Measurements from ENCODE around the gene RNU1-3.
"Not testable (repeated sequence)": the region's sequence is repeated elsewhere in the genome, so short reads cannot be mapped to it uniquely, and the experiment has no call there.

The RNU1-3 gene

DNA sequence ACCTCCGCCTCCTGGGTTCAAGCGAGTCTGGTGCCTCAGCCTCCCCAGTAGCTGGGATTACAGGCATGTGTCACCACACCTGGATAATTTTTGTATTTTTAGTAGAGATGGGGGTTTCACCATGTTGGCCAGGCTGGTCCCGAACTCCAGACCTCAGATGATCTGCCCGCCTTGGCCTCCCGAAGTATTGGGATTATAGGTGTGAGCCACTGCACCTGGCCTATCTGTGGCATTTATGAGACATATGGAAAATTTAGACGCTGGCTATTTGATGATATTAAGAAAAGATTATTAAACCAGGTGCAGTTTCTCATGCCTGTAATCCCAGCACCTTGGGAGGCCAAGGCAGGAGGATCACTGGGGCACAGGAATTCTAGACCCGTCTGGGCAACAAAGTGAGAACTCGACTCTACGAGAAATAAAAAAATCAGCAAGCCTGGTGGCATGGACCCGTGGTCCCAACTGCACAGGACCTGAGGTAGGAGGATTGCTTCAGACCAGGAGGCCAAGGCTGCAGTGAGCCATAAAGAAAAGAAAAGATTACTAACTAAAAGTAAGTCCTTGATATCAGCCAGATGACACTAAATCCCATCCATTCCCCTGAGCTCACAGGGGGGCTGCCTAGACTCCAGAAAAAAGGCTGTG, 30.1 kb downstream of the RNU1-3 start:
- DNase-seq, result not testable (repeated sequence)

- not testable (repeated sequence) for DNase-seq
These were observed 30.8 kb downstream of the RNU1-3 start for GRCh38 chr1:16635959-16636358.

GRCh38 chr1:16633540-16634282, 33.0 kb downstream of the RNU1-3 start:
- DNase-seq, result not testable (repeated sequence)

DNA sequence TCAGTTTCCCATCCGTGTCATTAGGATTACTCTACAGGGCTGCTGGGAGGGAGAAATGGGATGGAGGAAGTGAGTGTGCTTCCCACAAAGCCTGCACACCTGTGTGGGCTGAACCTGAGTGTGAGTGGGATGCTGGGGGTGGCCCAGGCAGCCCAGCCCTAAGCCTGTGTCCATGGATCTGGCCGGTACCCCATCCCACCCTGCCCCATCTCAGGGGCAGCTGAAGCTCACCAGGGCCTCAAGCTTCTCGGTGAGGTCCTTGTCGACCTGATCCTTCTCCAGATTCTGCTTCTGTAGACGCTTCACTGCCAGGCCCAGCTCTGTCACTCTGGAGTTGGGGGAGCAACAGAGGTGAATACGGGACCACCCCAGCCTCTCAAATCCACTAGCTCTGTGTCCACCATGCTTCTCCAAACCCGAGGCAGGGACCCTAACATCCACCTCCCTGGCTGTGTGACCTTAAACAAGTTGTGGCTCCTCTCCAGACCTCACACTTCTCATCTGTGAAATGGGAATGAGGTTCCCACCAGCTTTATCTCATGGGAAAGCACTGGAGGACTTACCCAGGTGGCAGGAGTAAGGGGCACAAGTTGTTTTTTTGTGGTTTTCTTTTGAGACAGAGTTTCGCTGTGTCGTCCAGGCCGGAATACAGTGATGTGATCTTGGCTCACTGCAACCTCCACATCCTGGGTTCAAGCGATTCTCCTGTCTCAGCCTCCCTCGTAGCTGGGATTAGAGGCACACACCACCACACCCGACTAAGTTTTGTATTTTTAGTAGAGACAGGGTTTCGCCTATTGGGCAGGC, 34.5 kb downstream of the RNU1-3 start:
- DNase-seq, result not testable (repeated sequence)

DNA sequence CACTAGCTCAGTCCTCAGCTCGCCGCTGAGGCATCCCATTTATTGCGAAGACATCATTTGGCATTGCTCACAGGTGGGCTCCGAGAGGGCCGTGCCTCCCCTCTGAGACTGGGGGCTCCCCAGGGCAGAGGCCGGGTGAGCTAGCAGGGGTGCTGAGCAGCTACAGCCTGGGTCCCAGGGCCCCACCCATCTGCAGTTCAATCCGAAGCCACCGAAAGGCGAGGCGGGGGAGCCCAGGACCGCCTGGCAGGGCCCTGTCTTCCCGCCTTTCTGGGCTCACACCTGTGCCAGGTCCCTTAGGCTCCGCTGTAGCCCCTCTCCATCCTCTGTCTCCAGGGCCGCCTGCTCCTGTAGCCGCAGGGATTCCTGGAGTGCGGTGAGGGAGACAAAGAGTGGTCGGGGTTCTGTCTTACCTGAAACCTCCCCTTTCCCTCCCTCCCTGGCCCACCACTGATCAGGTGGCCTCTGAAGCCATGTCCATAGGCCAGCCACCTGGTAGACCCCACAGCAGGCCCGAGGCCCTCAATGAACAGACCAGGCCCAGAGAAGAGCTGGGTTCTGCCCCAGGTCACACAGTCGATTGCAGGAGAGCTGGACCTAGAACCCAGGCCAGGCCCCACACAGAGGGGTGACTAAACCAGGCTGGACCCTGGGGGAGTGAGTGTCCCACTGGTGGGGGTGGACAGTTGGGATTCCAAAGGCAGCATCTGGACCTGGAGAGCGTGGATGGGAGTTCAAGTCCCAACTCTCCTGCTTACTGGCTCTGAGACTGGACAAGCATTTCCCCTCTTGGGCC, 35.3 kb downstream of the RNU1-3 start:
- DNase-seq, result no peak

DNA sequence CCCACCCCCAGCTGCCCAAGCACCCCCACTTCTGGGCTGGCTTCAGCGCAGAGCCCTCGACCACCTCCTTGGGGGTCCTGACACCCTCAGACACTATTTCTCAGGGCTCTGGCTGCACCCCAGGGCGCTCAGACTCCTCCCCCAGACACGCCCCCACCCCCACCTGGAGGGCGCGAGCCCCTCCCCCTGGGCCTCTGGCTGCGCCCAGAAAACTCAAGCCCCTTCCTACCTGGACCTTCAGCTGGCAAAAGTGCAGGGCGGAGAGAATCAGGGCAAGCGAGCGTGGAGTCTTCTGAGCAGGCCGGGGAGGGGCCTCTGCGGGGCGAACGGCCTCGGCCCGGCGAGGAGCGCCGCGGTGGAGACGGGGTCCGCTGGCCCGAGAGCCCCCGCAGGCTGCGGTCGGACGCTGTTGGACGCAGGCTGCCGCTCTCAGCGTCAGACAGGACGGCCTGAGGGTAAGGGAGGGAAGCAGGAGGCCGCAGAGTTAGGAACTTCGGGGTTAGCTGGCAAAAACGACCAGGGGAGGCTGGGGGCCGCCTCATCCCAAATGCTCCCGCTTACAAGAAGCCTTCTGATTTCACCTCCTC, 36.0 kb downstream of the RNU1-3 start:
- no peak for DNase-seq

DNA sequence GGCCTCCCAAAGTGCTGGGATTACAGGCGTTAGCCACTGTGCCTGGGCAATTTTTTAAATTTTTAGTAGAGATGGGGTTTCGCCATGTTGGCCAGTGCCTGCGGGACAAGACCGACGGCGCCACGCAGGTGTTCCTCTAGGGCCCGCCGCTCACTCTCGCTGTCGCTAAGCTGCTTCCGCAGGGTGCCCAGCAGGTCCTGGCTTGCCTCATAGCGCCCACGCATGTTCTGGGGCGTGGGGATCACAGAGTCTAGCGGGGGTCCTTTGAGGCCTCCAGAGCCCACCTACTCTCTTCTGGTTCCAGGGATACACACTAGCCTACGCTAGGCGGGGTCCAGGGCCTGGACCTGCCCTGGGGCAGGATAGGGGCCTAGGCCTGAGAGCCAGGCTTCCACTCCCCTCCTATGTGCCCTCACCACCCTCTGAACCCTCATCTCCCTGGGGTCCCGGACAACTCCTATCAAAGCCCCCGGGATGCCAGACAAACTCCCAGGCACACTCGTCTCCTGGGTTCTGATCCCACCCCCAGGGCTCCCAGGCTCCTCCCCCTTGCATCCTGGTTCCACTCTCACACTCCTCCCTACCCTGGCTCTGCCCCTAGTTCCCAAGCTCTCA, 36.7 kb downstream of the RNU1-3 start:
- not testable (repeated sequence) for DNase-seq

GRCh38 chr1:16628361-16629111, 38.2 kb downstream of the RNU1-3 start:
- no peak for DNase-seq

DNA sequence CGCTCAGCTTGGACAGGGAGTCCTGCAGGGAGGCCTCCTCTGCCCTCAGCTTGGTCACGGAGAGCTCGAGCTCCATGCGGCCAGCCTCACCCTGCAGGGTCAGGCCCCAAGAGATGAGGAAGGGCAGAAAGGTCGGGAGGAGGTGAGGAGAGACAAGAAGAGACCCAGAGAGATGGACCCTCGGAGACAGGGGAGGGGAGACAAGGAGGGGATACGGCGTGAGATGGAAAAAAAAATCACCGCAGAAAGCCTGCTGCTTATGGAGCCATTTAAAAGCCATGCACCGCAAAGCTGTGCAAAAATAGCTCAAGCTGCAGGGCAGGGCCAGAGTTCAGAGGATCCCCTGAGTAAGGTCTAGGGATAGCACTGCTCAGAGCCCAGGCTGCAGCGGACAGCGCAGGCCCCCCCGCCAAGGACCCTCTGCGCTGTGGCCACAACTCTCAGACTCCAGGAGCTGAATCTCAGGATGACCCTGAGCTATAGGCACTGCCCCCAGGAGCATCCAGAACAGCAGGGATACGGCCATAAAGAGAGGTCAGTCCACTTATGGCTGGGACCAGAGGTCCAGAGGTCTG, 40.3 kb downstream of the RNU1-3 start:
- DNase-seq, result not testable (repeated sequence)

DNA sequence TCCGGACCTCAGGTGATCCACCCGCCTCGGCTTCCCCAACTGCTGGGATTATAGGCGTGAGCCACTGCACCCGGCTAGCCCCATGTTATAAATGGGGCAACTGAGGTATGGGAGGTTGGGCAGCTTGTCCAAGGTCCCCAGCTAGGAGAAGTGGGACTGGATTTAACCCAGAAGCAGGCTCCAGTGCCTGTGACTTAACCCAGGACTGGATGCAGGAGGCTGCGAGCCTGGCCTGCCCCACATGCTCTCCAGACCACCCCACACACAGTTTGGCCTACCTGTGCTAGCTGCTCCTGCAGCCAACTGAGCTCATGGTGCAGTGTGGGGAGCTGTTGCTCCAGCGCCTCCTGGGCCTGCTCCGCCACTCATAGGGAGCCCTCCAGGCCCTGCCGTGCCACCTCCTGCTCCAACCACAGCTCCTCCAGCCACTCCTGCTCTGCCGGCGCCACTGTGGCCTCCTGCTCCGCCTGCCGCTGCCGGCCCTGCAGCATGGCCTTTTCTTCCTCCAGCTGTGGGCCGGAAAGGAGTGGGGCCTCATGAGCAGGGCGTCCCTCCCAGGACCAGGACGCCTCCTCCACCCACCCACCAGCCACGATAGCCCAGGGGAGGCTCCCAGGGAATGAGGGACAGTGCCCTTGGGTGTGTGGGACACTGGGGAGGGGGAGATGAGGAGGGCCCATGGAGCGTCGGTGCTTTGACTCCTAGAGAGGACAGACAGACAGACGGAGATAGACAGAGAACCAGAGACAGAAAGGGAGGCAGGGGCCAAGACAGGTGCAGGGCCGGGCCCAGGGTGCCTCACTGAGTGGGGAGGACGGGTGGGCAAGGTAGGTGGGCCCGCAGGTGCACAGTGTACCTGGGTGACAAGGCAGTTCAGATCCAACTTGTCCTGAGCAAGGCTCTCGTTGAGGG, 41.0 kb downstream of the RNU1-3 start:
- no peak for DNase-seq

DNA sequence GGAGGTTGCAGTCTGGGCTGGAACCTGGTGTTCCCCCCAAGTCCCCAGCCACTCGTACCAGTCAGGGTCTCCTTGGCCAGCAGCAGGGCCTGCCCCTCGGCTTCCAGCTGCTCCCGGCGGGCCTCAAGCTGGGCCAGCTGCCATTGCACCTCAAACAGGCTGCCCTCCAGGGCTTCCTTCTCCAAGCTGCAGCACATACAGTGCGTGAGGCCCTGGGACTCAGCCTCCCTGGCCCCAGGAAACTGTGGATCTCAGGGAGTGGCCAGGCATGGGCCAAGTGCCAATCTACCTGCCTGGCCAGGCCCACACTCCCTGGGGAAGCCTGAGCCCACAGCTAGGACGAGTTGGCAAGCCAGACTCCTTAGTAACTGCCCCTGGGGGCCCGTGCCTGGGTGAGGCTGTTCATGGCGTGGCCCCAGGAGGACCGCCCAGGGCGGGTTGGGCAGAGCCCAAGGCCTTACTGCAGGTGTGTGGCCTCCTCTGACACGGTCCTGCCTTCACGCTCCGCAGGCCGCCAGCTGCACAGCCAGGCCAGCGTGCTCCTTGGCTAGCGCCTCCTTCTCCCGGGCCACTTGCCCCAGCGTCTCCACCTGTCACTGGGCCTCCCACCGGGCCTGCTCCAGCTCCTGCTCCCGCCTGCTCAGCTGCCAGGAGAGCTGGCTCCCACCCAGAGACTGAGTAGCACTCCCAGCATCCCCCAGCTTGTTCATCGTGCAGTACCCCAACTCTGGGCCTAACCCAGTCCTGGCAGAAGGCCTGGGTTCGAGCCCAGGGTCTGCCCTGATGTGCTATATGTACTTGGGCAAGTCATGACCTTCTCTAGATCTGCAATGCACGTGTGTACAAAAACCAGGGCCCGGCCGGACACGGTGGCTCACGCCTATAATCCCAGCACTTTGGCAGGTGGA, 42.7 kb downstream of the RNU1-3 start:
- peak; percentile 83 to 95 for DNase-seq

DNA sequence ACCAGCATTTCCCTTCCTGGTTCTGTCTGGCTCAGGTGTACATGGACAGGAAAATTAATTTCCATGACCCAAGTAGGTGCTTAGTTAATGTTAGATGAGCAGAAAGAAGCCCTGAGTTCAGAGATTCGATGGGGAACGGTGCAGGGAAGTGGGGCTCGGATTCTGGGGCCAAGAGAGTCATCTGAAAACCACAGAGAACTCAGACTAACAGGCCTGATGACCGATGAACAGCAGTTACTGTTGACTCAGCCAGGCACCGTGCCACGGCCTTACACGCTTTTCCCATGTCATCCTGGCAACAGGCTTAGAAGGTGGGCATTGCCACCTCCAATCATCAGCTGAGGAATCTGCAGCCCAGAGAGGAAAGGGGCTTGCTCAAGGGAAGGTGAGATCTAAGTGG, 43.4 kb downstream of the RNU1-3 start:
- DNase-seq, result peak in 1 of 2 experiments; percentile 38

DNA sequence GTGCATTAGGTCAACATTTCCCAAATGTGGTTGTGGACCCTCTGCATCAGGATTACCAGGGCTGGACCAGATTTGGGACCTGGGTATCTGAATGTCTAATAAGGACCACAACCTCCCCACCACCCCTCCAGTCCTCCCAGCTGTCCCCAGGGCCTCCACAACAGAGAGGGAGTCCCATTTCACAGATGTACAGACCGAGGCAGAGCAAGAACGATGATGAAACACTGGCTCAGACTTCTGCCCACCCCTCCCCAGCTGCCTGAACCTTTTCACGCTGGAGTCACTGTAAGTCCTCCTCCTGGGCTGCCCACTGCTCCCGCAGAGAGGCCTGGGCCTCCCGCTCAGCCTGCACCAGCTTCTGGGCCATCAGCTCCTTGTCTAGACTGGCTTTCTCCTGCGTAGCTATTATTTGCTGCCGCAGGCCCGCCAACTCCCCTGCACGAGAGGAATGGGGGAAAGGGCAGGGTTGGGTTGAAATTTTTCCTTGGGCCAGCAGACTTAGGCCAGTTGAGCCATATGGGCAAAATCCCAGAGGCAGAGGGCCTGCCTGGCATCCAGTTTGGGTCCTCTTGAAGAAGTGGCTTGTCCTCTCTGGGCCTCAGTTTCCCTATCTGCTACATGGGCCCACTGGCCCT, 45.0 kb downstream of the RNU1-3 start:
- not testable (repeated sequence) for DNase-seq

- no peak for DNase-seq
These were observed 45.5 kb downstream of the RNU1-3 start for GRCh38 chr1:16621300-16621658.

DNA sequence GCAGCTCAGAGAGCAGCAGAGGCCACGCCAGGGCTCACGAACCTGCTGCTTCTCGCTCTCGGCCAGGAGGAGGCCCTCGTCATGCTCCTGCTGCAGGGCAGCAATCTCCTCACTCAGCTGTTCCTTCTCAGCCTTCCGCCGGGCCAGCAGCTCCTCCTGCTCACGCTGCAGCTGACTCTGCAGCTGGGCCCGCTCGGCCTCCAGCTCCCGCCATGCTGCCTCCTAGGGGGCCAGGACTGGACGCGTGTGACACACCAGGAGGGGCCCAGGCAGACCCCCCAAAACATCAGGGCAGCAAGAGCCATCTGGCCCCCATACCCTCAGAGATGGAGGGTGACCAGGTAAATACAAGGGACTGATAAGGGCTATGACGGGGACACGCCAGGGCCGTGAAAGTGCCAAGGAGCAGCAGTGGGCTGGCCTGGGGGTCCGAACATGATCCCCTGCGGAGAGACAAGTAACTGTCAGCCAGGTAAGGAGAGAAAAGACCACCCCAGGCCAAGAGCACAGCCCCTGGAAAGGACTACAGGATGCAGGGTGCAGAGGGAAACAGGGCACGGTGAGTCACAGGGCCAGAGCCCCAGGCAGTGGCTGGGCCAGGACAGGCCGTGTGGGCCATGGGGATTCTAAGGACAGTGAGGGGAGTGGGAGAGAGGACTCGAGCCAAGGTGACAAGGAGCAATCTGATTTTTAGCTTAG, 46.8 kb downstream of the RNU1-3 start:
- DNase-seq, result not testable (repeated sequence)

DNA sequence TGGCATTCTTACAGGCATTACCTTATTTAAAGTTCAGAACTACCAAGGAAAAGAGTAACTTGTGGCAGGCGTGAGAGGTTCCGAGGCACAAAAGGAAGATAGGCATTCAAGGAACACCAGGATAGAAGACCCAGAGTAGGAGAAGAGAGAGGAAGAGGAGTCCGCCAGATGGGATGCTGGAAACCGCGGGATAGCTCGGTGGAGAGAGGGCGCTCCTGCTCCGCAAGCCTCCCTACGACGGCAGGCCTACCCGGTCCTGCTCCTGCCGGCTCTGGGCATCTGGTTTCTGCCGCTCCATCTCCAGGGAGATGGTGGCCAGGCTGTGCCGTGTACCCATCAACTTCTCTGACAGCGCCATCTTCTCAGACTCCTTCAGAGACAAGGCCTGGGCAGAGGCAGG, 48.0 kb downstream of the RNU1-3 start:
- peak in 1 of 2 experiments; percentile 43 for DNase-seq
